Stimulated activated naive CD4-positive, alpha-beta T cell (primary cell): Measurements from ENCODE around the gene RNF112.
A peak's percentile ranks its signal among the peaks of the same experiment; 100 is the strongest.

Experiments
- DNase-seq, 6 experiments: peaks; one replicate each; lab custom pipeline; 2025; lab: John Stamatoyannopoulos, UW

The RNF112 gene

GRCh38 chr17:19375732-19376131 is 35.3 kb upstream of the RNF112 start:
- no peak for DNase-seq

- DNase-seq = no peak
Measured at GRCh38 chr17:19376811-19377210, 34.2 kb upstream of the RNF112 start.

DNA sequence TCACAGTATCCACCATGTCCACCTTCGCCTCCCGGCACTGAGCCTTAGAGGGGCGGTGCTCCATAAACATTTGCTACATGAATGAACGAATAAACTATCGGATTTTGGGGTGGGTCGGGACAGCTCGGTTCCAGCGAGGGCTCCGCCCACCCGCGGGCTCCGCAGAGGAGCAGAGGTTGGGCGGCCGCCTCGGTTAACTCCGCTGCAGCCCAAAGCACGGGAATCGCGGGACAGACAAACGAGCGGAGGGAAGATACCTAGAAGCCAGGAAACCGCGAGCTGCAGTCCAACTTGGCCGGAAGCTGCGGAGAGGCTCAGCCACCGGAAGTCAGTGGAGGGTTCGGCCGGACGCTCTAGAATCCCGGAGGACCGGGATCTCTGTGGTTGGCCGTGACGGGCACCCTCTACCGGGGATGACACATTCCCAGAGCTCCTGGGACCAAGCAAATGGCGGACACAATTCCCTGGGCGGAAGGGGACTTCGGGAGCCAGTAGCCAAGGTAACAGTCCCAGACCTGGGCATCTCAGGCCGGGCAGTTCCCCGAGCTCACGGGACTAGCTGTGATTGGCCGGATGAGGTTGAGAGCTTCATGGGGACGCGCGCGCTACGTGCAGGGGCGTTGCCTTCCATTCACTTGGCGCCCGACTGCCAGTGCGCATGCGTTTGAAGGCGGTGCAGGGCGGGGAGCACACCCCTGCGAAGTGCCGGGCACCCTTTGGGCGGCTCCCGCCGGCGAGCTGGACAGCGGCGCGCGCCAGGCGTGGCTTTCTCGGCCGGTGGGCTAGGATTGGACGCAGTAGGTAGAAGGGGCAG is 33.2 kb upstream of the RNF112 start:
- peak; percentile 84 to 93 (median 88) for DNase-seq

GRCh38 chr17:19378416-19379360 is 32.3 kb upstream of the RNF112 start, which contains the start of gene MAPK7:
Gene MAPK7, plus strand, starts transcription at chr17:19378498. Its CDS starts 403 bp downstream, at chr17:19378901.
- no peak for DNase-seq

GRCh38 chr17:19379361-19380065 is 31.5 kb upstream of the RNF112 start:
- no peak for DNase-seq

- no peak for DNase-seq
Measured at GRCh38 chr17:19380481-19381301, 30.3 kb upstream of the RNF112 start.

DNA sequence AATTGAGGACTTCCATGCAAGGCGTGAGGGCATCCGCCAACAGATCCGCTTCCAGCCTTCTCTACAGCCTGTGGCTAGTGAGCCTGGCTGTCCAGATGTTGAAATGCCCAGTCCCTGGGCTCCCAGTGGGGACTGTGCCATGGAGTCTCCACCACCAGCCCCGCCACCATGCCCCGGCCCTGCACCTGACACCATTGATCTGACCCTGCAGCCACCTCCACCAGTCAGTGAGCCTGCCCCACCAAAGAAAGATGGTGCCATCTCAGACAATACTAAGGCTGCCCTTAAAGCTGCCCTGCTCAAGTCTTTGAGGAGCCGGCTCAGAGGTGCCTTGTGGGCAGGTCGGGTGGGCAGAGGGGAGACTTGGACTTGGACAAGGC is 29.7 kb upstream of the RNF112 start:
- DNase-seq = no peak

DNA sequence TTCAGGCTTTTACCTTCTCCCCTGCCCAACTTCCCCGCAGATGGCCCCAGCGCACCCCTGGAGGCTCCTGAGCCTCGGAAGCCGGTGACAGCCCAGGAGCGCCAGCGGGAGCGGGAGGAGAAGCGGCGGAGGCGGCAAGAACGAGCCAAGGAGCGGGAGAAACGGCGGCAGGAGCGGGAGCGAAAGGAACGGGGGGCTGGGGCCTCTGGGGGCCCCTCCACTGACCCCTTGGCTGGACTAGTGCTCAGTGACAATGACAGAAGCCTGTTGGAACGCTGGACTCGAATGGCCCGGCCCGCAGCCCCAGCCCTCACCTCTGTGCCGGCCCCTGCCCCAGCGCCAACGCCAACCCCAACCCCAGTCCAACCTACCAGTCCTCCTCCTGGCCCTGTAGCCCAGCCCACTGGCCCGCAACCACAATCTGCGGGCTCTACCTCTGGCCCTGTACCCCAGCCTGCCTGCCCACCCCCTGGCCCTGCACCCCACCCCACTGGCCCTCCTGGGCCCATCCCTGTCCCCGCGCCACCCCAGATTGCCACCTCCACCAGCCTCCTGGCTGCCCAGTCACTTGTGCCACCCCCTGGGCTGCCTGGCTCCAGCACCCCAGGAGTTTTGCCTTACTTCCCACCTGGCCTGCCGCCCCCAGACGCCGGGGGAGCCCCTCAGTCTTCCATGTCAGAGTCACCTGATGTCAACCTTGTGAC is 29.1 kb upstream of the RNF112 start:
- DNase-seq = no peak

- no peak for DNase-seq
Measured at GRCh38 chr17:19382531-19383444, 28.2 kb upstream of the RNF112 start.

DNA sequence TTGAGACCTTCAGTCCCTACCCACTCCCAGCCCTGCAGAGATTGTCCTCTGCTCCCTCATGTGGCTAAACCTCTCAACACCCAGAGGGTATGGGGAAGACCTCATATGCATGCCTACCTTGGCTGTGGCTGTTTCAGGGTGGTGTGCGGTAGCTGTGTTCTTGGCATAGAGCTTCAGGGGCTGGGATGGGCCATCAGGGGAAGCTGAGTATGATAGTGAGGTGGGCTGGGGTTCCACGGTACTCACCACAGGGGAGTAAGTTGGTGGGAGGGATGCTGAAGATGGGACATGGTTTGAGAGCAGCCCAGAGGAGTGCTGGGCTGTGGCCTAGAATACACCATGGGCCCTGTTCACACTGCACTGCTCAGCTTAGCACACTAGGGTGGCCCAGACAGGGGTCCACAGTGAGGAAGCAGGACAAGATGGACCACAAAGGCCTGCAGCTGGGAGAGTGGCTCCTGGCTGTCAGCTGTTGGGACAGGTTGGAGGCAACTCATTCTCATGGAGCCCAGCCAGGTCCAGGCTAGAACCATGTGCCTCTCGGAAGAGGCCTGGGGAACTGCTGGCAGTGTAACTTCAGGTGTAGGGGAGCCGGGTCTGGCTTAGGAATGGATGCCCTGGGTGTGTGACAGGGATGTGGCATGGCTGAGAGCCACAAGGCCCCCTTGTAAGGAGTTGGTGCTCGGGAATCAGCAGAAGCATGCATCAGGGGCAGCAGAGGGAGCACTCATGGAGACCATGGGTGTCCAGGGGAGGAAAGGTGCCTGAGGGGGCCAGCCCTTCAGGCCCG is 27.2 kb upstream of the RNF112 start:
- DNase-seq = no peak

GRCh38 chr17:19384723-19385391 is 26.2 kb upstream of the RNF112 start:
- DNase-seq = no peak

- DNase-seq = no peak
Measured at GRCh38 chr17:19385521-19385983, 25.5 kb upstream of the RNF112 start.

GRCh38 chr17:19386051-19386929 is 24.7 kb upstream of the RNF112 start:
- DNase-seq = no peak

- no peak for DNase-seq
Measured at GRCh38 chr17:19386974-19387920, 23.8 kb upstream of the RNF112 start, which contains the start of gene MFAP4. Gene MFAP4, minus strand, starts transcription at chr17:19387190. Its CDS starts 35 bp downstream, at chr17:19387155.

DNA sequence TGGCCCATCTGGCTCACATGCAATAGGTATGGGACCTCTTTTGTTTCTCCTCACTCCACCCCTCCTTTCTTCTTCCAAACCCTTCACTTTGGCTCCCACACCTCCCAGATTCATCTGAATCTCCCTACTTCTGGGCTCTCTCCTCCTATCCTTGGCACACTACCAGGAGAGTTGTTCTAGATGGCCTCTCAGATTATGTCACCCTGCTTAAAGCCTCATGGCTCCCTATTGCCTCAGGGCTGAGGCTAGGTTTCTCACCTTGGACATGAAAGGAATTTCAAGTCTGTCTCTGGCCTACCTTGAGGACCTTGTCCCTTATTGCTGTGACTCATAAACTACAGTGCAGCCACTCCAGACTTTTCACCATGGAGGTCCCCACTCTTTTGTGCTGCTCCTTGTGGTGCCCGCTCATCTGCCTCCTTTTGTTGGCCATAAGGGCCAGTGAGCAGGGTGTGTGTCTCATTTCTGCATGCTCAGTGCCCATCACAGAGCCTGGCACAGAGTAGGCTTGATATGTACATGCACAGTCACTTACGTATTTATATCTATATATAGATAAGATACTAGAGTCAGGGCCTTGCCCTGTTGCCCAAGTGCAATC is 23.0 kb upstream of the RNF112 start:
- no peak for DNase-seq
